ENCODE measurements around the gene TNNI3K.

The TNNI3K gene

DNA sequence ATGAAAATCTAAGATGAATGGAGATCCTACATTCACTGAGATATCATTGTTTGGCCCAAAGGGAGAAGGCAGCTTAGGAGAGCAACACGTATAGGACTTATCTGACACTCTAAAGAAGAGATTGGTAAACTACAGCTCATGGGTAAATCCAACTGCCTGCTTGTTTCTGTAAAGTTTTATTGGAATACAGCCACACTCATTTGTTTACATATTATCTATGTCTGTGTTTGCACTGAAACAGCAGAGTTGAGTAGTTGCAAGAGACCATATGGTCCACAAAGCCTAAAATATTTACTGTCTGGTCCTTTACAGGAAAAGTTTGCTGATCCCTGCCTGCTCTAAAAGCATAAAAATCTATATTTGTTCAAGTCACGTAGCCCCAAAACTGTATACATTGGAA, 291.5 kb downstream of the TNNI3K start:
- no peak for DNase-seq
- no peak for TF ChIP-seq EZH2 (optimal IDR thresholded peaks at IDR 0.05; ENCODE audit: low read depth, low read length)
- no peak for TF ChIP-seq CTCF (IDR thresholded peaks at IDR 0.05; ENCODE audit: low read length)
- no peak for TF ChIP-seq EZH2phosphoT487 (IDR thresholded peaks at IDR 0.05; ENCODE audit: low read length)
- Histone ChIP-seq H3F3A (ENCODE audit: insufficient read depth, low read length) (no peaks in the 10 kb centered on the region), H3K4me2 (ENCODE audit: low read depth, low read length) (no peak overlapping the region), H3K4me3 (ENCODE audit: low read length) (no peak overlapping the region), H3K9me3 (replicated peaks; ENCODE audit: insufficient read depth, low read length) (no peaks in the 10 kb centered on the region), H3K4me1 (ENCODE audit: low read length) (no peaks in the 10 kb centered on the region), H3K9me2 (replicated peaks; ENCODE audit: insufficient read depth, low read length) (no peaks in the 10 kb centered on the region), H4K20me1 (ENCODE audit: insufficient read depth, low read length) (no peaks in the 10 kb centered on the region), H3K36me3 (replicated peaks; ENCODE audit: insufficient read depth, low read length) (no peaks in the 10 kb centered on the region), H2AFZ (ENCODE audit: low read length) (no peak overlapping the region), H3K79me2 (ENCODE audit: low read length) (no peaks in the 10 kb centered on the region), H3K27ac (ENCODE audit: low read length) (no peak overlapping the region), H3K9ac (ENCODE audit: low read length) (no peak overlapping the region), H3K27me3 (replicated peaks; ENCODE audit: insufficient read depth, low read length) (no peaks in the 10 kb centered on the region)

- H4K20me1 ChIP-seq (ENCODE audit: insufficient read depth, low read length), result no peaks in the 10 kb centered on the region
- no peak overlapping the region for H3K9ac ChIP-seq (ENCODE audit: low read length)
- H3K9me3 ChIP-seq (replicated peaks; ENCODE audit: insufficient read depth, low read length), result no peaks in the 10 kb centered on the region
- DNase-seq, result no peak
- H2AFZ ChIP-seq (ENCODE audit: low read length), result no peak overlapping the region
- H3K9me2 ChIP-seq (replicated peaks; ENCODE audit: insufficient read depth, low read length), result no peaks in the 10 kb centered on the region
- no peak for TF ChIP-seq EZH2 (optimal IDR thresholded peaks at IDR 0.05; ENCODE audit: low read depth, low read length)
- TF ChIP-seq CTCF (IDR thresholded peaks at IDR 0.05; ENCODE audit: low read length), result no peak
- TF ChIP-seq EZH2phosphoT487 (IDR thresholded peaks at IDR 0.05; ENCODE audit: low read length), result no peak
- no peaks in the 10 kb centered on the region for H3K4me1 ChIP-seq (ENCODE audit: low read length)
- H3K27me3 ChIP-seq (replicated peaks; ENCODE audit: insufficient read depth, low read length), result no peaks in the 10 kb centered on the region
- no peak overlapping the region for H3K4me2 ChIP-seq (ENCODE audit: low read depth, low read length)
- no peak overlapping the region for H3K4me3 ChIP-seq (ENCODE audit: low read length)
- H3K27ac ChIP-seq (ENCODE audit: low read length), result no peak overlapping the region
- no peaks in the 10 kb centered on the region for H3K36me3 ChIP-seq (replicated peaks; ENCODE audit: insufficient read depth, low read length)
- H3K79me2 ChIP-seq (ENCODE audit: low read length), result no peaks in the 10 kb centered on the region
- H3F3A ChIP-seq (ENCODE audit: insufficient read depth, low read length), result no peaks in the 10 kb centered on the region
These were observed 292.9 kb downstream of the TNNI3K start for GRCh38 chr1:74528123-74528522.

- Histone ChIP-seq H3K9ac (ENCODE audit: low read length) (no peak overlapping the region), H4K20me1 (ENCODE audit: insufficient read depth, low read length) (no peaks in the 10 kb centered on the region), H3K27me3 (replicated peaks; ENCODE audit: insufficient read depth, low read length) (no peaks in the 10 kb centered on the region), H3K79me2 (ENCODE audit: low read length) (no peaks in the 10 kb centered on the region), H3K9me3 (replicated peaks; ENCODE audit: insufficient read depth, low read length) (no peaks in the 10 kb centered on the region), H3K27ac (ENCODE audit: low read length) (no peak overlapping the region), H3K36me3 (replicated peaks; ENCODE audit: insufficient read depth, low read length) (no peaks in the 10 kb centered on the region), H3K4me1 (ENCODE audit: low read length) (no peaks in the 10 kb centered on the region), H3K9me2 (replicated peaks; ENCODE audit: insufficient read depth, low read length) (no peaks in the 10 kb centered on the region), H3K4me2 (ENCODE audit: low read depth, low read length) (no peak overlapping the region), H2AFZ (ENCODE audit: low read length) (no peak overlapping the region), H3F3A (ENCODE audit: insufficient read depth, low read length) (no peaks in the 10 kb centered on the region), H3K4me3 (ENCODE audit: low read length) (no peak overlapping the region)
- DNase-seq, result no peak
- TF ChIP-seq EZH2 (optimal IDR thresholded peaks at IDR 0.05; ENCODE audit: low read depth, low read length), result no peak
- TF ChIP-seq CTCF (IDR thresholded peaks at IDR 0.05; ENCODE audit: low read length), result no peak
- no peak for TF ChIP-seq EZH2phosphoT487 (IDR thresholded peaks at IDR 0.05; ENCODE audit: low read length)
These were observed 295.7 kb downstream of the TNNI3K start for GRCh38 chr1:74530892-74531291.
